HG03175 (cell line): ENCODE measurements around the gene PPP3R1.

Source experiments
- ATAC-seq: cut with Tn5 transposase; IDR thresholded peaks from one replicate; pipeline ENCODE4 v1.9.1; 2021; ENCODE audit warnings: mild to moderate bottlenecking, moderate library complexity; ENCODE audit not compliant: unreplicated experiment

PPP3R1 gene

GRCh38 chr2:68263632-68264031, 11.3 kb upstream of the PPP3R1 start:
- ATAC-seq, result no peak

DNA sequence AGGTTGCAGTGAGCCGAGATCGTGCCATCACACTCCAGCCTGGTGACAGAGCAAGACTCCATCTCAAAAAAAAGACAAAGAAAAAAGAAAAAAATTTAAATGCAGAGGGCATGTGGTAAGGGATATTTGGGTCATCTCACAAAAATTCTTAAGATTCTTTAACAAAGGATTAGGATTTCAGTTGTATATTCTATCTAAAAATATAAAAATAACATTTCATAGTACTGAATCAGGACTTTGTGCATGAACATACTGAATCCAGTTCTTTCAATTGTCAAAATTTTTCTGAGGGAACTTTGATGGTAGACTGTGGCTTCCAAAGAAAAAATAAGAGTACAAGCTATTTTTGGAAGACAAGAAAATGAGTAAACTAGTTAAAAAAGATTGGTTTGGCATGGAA, 6.5 kb upstream of the PPP3R1 start:
- no peak for ATAC-seq

- ATAC-seq, result no peak
These were observed 3.7 kb upstream of the PPP3R1 start for GRCh38 chr2:68256093-68256450.

GRCh38 chr2:68253219-68254068, 1.1 kb upstream of the PPP3R1 start:
- ATAC-seq, result no peak

DNA sequence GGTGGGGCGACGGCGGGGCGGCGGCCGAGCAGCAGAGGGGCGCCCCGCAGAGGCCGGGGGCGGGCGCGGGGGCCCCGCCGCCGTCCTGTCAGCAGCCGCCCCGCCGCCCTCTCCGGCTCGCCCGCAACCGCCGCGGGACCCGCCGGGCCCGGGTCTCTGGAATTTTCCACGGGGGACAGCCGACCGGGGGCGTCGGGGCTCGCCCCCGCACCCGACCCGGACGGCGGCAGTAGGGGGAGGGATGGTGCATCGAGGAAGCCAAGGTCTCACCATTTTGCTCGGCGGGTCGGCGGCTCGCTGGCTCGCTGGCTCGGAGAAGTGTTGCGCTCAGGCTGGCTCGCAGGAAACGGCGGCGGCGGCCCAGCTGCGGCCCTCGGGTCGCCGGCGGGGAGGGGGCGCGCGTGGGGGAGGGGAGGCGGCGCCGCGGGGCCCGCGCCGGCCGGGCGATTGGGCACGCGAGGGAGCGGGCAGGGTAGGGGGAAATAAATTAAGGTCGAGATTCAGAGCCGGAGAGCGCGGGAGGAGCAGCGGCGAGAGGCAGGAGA, 405 bp downstream of the PPP3R1 start:
- peak; percentile 13 for ATAC-seq

GRCh38 chr2:68251187-68251854, 1.0 kb downstream of the PPP3R1 start:
- peak; percentile 60 for ATAC-seq

DNA sequence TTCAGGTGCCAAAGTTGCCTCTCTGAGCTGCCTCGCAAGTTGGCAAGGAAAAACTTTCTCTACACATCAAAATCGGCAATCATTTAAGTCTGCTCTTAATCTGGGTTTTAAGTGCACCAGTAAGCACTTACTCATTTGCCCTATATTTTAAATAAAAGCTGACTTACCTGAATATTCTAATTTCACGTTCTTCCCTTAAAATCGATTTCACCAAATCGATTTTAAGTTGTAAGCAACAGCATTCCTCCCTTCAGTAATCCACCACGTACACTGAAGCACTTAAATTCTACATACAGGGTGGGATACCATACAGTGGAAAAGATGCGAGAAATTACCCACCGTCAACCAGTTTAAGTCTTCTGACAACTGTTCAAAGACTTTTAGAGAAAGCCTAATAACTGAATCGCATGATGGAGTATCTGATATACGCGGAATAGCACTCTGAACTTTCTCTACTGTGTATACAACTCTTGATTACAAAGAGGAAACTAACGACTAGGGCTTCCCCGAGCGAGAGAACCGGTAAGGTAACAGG, 1.6 kb downstream of the PPP3R1 start:
- ATAC-seq, result no peak

DNA sequence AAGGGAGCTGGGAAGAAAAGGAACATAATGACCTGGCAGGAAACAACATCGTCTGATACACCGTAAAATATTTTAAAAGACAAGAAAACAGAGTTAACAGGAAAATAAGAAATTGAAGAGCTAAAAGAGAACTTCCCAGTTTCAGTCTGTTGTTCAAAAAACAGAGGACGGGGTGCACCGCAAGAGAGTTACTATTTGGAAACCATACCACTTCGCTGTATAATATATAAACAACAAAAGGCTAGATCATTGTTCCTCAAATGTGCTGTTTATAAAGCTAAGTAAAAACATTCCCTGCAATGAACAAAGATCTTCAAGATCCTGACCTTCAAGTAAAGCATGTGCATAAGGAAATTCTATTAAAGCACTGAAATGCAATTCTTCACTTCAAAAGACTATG, 2.1 kb downstream of the PPP3R1 start:
- no peak for ATAC-seq

DNA sequence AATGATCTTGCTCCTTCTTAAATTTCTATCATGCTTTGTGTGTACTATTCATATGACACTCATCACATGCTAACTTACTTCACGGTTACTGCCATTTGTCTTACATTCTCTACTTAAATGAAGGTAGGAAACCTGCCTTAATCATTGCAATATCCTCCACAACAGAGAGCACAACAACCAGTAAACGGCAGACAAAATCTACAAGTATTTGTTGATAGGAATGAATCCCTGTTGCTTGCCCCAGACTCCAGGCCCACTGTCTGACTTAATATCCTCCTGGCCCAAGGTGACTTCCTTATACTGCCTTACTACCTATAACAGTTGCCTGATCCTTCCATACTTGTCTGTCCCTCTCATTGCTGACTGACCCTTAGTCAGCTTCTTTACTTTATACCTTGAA, 3.5 kb downstream of the PPP3R1 start:
- no peak for ATAC-seq

DNA sequence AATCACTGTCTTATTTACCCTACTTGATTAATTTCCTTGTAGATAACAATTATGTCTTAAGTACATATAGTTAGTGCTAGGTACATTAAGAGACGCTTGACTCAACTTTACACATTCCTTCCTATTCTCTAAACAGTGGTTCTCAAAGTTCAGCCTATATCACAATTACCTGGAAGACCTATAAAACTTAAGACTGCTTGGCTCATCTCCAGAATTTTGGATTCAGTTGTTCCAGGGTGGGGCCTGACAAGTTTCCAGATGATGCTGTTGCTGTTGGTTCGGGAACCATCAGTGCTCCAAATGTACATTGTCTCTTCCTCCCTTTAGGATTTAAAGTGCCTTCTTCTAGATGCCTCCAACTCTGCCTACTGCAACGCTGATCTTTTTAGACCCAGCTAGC, 4.0 kb downstream of the PPP3R1 start:
- ATAC-seq, result no peak

DNA sequence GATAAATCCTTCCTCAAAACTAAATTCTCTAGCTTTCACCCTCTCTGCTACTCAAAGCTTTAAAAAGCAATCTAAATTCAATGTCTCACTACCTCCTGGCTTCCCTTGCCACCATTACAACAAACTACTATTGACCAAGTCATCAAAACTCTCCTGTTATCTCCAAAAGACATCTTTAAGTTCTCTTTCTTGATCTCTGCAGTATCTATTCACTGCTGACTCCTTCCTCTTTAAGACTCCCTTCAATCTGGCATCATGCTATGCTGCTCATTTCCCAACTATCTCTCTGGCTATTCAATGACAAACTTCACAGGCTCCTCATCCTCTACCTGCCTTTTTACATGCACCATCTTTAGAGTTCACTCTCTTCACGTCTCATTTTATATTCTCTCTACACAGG, 5.9 kb downstream of the PPP3R1 start:
- ATAC-seq, result no peak

- no peak for ATAC-seq
These were observed 6.7 kb downstream of the PPP3R1 start for GRCh38 chr2:68245672-68246071.

- ATAC-seq, result no peak
These were observed 7.3 kb downstream of the PPP3R1 start for GRCh38 chr2:68245066-68245465.

DNA sequence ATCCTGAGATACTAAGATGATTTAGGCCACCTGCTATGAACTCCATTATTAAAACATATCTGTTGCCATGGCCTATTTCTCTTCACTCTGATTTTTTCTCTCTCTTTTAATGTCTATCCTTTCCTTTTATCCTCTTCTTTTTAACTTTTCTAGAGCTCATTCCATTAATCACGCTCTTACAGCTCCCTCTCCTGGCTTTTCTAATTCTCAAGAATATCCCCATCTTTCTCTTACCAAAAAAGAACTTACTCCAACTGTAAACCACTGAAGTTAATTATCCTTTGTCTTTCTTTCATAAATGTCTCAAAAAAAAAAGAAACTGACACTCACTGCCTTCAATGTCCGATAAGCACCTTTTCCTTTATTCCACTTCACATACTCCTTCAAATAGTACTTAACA, 7.9 kb downstream of the PPP3R1 start:
- ATAC-seq, result no peak

DNA sequence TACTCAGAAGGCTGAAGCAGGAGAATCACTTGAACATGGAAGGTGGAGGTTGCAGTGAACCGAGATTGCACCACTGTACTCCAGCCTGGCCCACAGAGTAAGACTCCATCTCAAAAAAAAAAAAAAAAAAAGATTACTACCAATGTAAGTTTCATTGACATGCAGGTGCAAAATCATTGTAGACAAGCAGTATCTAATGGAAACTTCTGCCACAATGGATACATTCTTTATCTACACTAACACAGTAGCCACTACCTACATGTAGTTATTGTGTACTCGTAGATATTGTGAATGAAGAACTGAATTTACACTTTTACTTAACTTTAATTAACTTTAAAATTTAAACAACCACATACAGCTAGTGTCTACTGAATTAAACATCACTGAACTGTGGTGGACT, 10.6 kb downstream of the PPP3R1 start:
- ATAC-seq, result no peak

GRCh38 chr2:68240446-68240845, 11.9 kb downstream of the PPP3R1 start:
- no peak for ATAC-seq

DNA sequence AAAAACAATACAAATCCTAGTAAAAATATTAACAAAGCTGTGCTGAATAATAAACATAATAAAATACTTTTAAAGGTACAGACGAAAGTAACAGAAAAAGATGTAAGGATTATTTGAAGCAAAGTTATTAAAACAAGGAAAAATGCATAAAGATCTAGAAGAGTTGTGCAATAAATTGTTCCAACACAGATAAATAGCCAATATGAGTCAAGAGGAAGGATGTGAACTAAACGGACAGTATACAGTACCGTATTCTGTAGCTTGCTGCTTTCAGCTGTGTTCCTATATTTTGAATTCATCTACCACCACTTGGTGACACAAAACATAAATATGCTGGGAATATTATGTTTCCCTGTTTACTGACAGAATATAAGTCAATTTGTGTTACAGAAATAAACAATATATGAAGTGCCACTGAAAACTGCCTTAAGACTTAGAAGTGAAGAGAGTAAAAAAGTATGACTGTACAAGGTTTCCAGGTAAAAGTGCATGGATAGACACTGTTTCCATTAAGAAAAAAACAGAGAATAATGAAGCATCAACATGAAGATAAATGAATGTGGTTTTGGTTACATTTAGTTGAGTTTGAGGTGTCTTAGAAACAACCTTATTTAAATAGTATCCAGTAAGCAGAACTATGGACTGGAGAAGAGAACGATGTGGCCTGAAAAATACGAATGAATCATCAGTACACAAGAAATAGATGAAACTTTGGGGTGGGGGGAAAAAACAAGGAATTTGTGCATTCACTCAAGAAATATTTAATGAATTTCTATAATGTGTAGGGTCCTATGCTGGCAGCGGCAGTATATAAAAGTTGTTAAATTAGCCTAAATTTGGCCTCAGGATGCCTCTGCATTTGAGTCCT, 13.1 kb downstream of the PPP3R1 start:
- ATAC-seq, result no peak

GRCh38 chr2:68237976-68238580, 14.3 kb downstream of the PPP3R1 start:
- ATAC-seq, result no peak

DNA sequence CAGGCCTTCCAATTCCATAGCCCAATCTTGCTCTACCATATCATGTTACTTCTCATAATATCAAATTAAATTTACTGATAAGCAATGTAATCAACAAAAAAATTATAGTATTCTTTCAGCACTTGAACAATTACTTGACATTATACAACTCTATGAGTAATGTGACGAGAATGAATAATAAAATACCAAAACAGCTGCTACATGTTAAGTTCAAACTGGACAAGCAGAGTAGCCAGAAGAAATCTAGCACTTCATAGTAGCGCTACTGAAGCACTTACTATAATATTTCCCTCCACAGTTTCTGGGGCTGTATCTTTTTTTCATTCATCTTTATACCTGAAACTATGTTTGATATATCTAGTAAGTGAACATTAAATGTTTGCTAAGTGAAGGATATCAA, 14.9 kb downstream of the PPP3R1 start:
- ATAC-seq, result no peak

GRCh38 chr2:68236876-68237275, 15.5 kb downstream of the PPP3R1 start:
- no peak for ATAC-seq
